SIG-M5 treated with dmso at 0.1 percent for 504 hours (cell line): Measurements from ENCODE around the gene TMEM9.

Experiments used
- DNase-seq: peaks from one replicate; lab custom pipeline; 2025; ENCODE audit not compliant: unreplicated experiment; lab: John Stamatoyannopoulos, UW

TMEM9 gene

DNA sequence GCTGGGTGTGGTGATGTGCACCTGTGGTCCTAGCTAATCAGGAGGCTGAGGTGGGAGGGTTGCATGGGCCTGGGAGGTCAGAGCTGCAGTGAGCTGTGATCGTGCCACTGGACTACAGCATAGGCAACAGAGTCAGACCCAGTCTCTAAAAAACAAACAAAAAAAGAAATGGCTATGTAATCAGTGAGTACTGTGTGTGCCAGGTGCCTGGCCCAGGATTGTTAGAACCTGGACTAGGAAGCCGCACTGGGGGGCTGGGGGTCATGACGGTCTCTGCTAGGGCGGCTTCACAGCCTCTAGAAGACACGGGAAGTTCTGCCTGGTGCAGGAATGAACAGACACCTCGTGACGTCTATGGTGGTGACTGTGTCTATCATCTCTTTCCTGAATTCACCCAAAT is 8.5 kb downstream of the TMEM9 start:
- DNase-seq: no peak

DNA sequence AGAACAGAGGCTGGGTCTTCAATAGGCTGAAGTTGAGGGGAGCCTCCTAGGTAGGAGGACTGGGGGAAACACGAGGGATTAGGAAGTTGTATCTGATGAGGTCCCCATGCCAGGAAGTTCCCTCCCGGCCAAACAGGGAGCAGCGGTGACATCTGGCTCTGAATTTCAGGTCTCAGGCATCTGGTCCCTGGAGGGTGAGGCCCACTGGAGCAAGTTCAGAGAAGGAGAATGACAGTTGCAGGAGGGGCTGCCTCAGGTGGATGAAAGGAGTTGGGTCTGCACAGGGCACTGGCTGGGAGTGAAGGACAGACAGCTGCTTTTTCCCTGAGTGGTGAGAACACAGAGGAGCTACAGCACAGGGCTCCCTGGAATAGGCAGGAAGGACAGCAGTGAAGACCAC is 9.1 kb downstream of the TMEM9 start:
- DNase-seq: no peak

DNA sequence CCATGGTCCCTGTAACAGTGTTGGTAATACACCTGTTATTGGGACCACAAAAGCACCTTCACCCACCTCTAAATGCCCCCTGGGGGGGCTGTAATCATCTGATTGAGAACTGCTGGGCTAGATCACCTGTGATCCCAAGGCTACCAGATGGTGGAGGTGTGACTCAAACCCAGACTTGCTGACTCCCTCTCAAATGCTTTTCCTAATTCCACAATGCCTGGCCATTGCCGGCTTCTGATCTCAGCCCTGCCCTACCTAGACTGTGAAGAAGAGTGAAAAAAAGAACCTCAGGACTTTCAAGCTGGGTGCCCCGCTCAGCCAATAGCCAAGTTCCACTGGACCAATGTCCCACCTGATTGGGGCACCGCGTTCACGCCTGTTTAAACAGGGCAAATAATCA is 9.6 kb downstream of the TMEM9 start:
- DNase-seq: no peak

DNA sequence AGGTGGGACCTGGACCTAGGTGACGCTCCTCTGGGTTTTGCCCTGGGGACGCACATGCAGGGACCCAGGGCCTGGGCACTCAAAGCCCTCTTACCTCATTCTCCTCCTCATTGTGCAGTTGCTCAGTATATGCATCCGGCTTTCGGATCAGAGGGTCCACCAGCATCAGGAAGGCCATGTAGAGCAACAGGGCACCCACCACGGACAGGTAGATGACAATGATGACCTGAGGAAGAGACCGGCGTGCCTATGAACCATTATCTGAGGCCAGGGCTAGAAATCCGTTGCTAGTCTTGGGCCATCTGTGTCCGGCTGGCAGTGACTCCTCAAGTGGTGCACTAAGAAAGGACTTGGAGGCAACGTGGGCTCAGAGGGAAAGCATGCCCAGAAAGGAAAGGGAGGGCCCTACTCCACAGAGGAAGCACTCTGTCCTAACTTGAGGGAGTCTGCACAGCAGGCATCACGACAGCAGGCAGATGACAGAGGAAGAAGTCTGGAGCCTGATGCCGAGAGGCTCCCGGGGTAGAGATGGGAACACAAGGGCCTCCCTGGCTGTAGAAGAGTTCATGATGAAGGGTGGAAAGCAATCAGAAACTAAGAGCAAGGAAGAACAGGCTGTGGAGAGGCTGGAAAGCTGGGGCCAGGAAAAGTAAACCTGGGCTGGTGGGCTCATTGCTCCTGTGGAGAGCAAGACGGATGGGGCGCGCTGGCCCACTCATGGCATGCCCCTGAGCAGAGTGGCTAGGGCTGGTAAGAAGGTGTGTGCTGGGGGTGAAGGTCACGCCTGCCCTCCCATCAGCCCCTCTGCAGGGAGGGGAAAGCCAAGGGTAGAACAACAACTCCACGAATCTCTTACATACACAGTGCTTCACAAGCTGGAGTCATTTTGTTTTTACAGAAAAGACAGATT is 10.3 kb downstream of the TMEM9 start:
- no peak for DNase-seq

DNA sequence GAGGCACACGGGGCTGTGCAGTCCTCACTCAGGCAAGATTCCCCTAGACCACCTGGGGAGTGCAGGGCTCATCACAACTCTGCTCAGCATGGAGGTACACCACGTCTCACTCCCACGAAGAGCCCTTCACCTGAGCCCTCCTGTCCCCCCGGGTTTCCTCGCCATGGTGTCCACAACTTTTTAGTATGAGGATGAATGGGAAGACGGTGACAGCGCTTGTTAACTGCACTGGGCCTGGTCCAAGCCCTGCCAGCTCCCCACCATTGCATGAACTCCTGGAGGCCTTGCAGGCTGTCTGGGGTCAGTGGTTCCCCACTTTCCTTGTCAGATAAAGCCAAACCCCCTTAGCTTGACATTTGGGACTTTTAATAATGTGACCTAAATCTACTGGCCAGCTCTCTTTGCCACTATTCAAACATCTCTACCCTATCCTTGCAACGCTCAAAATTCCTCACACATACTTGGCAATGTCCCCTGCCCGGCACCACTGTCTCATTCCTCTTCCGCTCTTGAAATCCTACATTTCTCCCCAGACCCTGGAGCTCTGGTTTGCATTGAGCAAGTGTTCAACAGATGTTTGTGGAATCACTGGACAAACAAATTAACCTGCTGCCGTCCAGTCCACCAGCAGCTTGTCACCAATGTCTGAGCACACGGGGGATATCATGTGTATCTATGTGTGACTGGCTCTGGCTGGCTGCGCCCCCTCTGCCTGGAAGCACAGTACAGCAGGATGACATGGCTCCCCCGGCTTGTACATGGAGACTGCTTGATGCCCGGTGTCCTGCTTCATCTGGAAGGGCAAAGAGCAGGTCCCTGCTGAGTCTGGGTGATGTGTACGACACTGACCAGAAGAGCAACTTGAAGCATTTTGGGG is 11.2 kb downstream of the TMEM9 start:
- DNase-seq: no peak

DNA sequence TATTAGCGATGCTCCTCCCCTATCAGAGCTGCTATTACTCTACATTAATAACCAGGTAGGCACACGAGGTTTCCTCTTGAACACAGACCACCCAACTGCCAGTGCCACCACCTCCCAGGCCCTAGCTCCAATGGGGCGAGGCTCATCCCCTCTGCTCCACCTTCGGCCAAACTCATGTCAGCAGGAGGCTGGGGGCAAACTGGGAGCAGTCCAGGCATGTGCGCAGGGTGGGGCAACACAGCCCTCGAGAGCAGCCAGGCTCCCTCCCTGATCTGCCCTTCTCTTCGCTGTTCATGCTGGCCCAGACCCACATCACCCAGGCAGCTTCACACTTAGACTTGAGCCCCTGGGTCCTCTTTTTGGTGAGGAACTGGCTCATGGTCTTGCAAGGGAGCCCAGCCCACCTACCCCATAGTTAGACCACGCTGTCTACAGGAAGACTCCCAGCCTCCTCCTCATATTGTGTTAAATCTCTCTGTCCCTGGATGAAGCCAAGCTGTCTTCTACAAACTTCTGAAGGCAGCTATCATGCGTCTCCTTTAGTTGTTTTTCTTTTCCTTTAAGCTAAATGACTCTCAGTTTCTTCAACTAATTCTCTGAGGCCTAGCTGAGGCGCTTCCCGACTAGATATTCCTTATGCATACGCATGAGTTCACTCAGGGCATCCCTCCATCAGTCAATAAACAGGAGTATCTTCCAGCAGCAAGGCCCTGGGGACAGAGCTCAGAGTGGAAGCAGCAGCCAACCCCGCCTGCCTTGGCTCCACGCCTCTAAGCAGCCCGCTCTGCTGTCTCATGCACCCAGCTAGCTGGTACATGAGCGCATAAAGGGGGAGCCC is 12.0 kb downstream of the TMEM9 start:
- no peak for DNase-seq

DNA sequence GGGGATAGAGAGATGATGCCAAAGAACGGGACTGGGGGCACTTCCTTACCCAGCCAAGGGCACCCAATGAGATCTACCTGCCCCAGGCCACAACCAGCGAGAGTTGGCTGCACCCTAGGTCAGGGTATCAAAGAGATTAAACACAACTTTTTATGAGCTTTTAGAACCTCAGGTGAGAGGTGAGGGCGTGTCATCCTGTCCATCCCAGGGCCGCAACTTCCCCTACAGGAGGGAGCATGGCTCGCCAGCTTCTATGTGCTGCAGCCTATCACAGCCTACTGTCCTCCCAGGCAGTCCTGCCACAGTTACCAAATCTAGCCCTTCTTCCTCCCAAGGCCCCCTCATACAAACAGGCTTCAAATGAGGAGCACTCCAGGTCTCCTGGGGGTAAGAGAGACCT is 12.9 kb downstream of the TMEM9 start:
- no peak for DNase-seq

DNA sequence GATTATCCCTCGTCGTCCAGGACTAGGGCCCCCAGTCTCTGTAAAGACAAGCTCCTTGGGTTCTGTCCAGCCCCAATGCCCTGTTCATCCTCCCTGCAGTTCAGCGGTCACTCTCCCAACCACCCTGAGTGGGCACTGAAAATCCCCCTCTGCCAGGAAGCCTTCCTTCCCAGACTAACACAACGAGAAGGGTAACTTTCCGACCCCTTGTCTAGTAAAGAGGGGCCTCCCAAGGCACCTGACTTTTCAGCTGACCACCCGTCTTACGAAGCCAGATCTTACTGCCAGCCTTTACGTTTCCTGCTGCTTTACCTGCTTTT is 13.4 kb downstream of the TMEM9 start:
- DNase-seq: no peak

DNA sequence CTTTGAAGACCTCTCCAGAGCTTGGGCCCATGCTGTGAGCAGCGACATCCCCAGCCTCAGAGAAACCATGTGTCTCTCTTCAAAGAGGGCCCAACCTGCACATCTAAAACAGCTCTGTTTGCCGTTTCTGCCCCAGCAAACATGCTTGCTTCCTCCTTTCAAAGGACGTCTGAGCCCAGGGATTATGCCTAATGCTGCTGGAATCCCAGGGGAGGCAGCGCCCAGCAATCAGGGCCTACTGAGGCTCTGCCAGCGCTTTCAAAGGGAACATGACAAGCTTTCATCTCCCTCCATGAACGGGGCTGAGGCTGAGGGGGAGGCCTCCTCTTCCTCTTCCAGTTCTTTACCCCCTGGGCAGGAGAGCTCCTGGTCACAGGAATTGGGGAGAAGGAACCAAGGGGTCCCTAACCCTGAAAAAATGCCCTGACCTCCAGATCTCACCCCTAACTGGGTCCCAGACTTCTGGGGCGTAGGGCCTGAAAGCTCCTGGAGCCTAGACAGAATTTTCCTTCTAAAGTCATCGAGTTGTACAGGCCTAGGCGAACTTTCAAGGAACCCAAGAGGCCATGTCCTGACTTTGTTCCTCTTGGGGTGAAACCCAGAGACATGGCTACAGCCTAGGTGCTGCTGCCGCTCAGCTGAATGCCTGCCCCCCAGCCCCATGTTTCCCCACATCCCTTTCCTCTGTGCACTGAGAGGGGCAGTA is 13.9 kb downstream of the TMEM9 start:
- no peak for DNase-seq

DNA sequence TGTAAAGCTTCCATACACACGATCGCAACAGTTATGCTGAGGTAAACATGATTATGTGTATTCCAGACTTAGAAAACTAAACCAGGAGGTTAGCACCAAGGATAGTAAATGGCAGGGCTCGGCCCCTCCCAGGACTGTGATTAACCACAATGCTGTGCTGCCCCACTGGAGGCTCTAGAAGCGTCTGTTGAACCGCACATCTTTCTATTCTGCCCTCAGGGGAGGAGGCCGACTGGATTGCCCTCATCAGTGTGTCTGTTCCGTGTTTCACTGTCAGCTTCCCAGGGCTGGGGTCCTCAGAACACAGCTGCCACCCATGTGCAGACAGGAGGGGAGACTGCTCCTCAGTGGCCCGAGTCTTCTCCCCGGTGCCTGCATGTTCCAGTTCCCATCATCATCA is 14.5 kb downstream of the TMEM9 start:
- no peak for DNase-seq

DNA sequence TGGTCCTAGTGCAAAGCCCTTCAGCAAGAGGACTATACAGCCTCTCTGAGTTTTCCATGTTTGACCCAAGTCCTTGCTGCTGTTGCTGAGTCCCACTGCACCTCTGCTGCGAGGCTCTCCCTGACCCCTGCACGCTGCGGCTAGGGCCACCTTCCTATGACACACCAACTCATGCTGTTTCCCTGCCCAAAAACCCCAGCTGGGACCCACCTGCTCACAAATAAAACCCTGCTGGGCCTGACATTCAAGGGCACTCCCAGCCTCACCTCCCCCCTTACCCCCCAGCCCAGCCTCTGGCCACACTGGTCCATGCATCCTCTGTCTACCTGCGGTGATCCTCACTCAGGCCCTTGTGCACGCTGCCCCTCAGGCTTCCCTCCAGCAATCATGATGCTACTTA is 15.0 kb downstream of the TMEM9 start:
- no peak for DNase-seq

DNA sequence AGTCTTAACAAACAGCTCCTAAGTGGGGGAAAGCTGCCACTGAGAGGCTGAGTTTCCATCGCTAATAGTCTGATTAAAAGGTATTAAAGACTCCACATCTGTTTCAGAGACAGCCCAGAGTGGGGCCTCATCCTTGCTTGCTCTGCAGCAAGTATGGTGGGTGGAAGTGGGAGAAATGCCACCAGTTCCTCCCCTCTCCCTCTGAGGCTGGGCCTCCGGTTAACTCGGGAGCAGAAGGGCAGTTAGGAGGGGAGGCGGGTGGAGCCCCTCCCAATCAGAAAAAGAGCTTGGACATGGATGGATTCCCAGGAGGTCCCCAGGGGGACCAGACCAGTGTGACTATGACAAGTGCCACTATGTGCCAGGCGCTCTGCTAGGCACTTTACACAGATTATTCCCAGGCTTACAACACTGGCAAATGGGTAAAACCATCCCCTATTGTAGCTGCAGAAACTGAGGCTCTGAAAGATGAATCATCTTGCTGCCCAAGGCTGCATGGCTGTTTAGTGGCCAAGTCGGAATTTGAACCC is 15.9 kb downstream of the TMEM9 start:
- no peak for DNase-seq

DNA sequence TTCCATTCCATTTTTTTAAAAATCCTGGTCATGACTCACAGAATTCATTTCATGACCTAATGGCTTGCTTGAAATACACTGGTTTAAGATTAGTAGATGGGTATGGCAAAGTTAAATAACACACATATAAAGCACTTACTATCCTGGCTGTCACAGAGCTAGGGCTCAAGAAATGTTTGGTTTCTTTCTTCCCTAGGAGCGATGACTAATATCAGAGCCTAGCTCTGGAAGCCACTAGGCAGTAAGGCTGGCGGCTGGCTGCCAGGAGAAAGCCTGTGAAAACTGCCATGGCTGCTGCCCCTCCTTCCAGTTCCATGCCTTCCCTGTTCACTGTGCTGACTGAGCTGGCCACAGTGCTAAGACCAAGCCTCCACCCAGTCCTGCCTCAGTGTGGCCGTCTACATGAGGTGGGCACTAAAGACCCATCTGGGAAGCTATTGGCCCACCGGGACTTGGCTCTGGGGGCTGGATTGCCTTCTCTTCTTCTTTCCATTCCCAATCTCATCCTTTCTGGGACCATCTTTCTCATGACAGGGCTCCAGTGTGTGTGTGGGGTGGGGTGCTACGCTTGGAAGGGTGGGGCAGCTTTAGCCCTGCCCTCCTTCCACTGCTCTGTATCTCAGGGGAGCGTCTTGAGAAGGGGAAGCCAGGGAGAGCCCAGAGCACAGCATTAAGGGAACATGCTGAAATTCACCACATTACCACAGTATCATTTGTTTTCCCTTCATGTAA is 16.5 kb downstream of the TMEM9 start:
- no peak for DNase-seq

DNA sequence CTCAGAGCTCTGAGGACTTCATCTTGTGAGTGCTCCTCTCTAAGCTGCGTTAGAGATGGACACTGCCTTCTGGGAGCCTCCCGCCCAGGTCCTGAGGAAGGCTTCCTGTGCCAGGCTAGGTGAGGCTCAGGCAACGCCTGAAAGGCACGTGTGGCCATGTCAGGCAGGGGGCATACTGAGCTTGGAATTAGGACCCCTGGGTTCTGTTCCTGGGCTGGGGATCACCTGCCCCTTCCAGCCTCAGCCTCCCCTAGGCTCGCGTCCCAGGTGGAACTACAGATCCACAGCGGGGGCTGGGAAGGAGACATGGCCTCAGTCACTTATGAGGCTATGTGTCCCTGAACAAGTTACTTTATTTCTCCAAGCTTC is 17.3 kb downstream of the TMEM9 start:
- DNase-seq: no peak

DNA sequence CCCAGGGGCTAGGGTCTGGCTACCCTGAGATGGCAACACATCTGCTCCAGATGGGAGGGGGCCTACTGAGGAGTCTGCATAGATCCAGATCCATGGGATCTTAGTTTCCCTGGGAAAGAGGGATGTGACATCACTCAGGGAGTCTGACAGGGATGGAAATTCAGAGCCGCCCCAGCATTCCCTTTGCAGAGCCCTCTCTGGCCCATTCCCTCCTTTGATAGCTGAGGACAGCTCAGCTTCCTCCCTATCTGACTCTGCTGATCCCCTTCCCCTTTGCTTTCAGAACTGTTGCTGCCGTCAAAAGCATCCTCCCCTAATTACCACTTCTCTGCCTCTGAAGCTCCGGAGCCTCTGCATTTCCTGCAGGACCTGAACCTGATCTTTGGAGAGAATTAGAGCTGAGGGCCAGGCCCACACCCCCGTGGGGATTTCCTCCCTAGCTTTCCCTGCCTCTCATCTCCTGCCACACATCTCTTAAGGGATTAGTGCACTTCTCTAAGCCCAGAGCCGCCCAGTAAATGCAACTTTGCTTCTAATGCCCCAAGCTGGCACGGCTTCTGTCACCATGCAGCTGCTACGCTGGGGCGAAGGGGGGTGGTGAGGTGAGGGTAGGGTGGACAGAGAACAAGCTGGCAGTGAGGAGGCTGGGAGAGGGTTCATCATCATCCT is 17.8 kb downstream of the TMEM9 start:
- DNase-seq: no peak

DNA sequence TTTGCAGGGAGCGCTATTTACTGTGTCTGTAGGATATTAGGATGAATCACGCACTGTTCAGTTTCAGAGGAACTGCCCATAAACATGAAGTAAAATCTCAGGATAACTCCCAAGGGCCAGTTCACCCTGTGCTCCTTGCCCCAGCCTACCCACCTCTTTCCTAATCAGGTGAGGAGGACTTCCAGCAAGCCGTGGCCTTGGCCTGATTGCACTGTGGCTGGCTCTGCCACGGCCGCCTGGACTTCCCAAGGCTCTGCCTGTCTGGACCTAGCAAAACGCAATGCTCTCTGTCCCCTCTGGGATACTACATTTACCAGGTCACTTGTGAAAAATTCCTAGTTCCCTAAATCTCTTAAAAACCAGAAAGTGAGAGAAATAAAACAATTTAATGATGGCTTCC is 19.9 kb downstream of the TMEM9 start:
- no peak for DNase-seq

DNA sequence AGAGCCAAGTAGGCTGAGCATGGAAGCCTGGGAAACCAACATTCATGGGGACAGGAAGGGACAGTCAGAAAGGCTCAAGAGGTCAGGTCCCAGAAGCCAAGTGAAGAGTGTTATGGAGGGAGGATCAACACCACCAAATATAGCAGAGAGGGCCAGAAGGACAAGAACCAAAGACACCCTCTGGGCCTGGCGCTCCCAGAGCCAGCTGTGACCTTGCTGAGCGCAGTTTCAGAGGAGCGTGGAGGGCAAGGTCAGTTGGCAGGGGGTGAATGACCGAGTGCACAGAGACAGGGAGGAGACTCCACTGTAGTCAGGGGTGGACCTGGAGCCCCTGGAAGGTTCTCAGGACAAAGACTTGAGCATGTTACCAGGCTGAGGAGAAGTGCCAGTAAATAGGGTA is 22.9 kb downstream of the TMEM9 start:
- no peak for DNase-seq

DNA sequence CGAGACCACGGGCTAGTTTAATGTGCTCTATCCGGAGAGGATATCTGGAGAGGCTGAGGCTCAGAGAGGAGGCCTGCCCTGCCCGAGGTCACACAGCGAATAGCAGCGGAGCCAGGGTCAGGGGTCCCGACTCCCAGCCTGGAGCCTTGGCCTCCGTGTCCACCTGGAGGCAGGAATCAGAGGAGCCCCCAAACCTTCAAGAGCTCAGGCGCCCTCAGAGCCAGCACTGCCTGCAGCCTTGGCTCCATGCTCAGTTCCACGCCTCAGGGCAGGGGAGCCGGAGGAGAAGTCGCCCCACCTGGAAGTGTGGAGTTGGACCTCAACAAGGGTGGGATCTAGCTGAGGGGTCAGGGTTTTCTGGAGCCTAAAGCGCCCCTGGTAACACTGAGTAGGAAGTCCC is 25.3 kb downstream of the TMEM9 start:
- no peak for DNase-seq

DNA sequence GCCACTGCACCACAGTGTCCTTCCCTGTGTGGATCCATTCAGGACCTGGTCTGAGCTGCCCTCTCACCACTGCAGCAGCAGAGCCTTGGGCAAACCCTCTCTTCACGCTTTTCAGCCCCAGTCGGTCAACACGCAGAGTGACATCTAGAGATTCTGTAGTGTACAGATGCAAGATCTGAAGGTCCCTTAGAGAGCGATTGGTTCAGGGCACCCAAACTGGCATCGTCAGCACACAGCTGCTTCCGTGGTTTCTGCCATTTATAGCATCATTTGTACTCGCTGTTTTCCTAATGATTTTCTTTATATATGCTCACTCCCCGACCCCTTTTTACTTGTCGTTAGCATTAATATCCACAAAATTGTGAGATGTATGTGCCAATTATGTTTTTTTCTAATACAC is 25.8 kb downstream of the TMEM9 start:
- no peak for DNase-seq
